MM.1S (cell line): Measurements from ENCODE around the gene CDH4.

Experiments used
- CTCF ChIP-seq: fragments of 300-600 bp; sonication (generic); IDR thresholded peaks from 2 replicates; pipeline ENCODE4 v1.5.1; 2016; ENCODE audit warnings: antibody characterized with exemption, low read length, mixed read lengths
- EZH2 ChIP-seq: fragments of 300-600 bp; sonication (generic); optimal IDR thresholded peaks from 2 replicates; pipeline ENCODE3; 2017; ENCODE audit warnings: low read depth, mild to moderate bottlenecking, antibody characterized with exemption, low read length, mixed read lengths

GRCh38 chr20:61828891-61829290, 576.8 kb downstream of the CDH4 start:
- no peak for TF ChIP-seq CTCF
- no peak for TF ChIP-seq EZH2
